GM21526 (cell line): ENCODE measurements around the gene SRGAP3.
A peak's percentile ranks its signal among the peaks of the same experiment; 100 is the strongest.

Source experiments
- ATAC-seq: cut with Tn5 transposase; IDR thresholded peaks from one replicate; pipeline ENCODE4 v1.9.1; 2021; ENCODE audit warnings: moderate library complexity; ENCODE audit not compliant: unreplicated experiment, low FRiP score

SRGAP3 gene

GRCh38 chr3:8981296-8981695, 268.1 kb downstream of the SRGAP3 start:
- no peak for ATAC-seq

DNA sequence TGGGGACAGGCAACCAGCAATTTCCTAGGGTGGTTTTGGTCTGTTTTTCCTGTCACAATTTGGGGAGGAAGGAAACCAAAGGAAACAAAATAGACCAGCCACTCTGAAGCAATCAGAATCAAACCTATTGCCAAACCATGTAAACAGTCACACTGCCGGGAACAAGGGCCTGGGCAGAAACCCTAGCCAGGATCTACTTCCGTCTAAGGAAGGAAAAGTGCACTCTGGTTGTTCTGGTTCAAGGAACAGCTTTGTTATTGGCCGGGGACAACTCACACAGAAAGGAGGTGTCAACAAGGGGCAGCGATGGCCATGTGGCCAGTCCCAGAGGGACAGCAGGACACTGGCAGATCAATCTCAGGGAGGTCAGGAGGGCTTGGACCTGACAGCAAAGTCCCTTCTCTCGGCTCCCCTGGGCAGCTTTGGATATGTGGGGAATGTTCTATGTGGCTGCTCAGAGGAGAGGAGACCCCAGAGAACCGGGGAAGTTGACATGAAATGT, 268.6 kb downstream of the SRGAP3 start:
- ATAC-seq: no peak

GRCh38 chr3:8979262-8979661, 270.2 kb downstream of the SRGAP3 start:
- no peak for ATAC-seq

GRCh38 chr3:8978551-8978950, 270.9 kb downstream of the SRGAP3 start:
- ATAC-seq: no peak

- ATAC-seq: no peak
These were observed 272.8 kb downstream of the SRGAP3 start for GRCh38 chr3:8976540-8977182.

GRCh38 chr3:8975081-8976020, 274.1 kb downstream of the SRGAP3 start:
- no peak for ATAC-seq

GRCh38 chr3:8974458-8974857, 275.0 kb downstream of the SRGAP3 start:
- ATAC-seq: no peak

- ATAC-seq: no peak
These were observed 276.8 kb downstream of the SRGAP3 start for GRCh38 chr3:8972639-8973038.

- peak; percentile 67 for ATAC-seq
These were observed 278.4 kb downstream of the SRGAP3 start for GRCh38 chr3:8970971-8971589.

GRCh38 chr3:8969241-8969640, 280.2 kb downstream of the SRGAP3 start:
- ATAC-seq: no peak

- no peak for ATAC-seq
These were observed 281.0 kb downstream of the SRGAP3 start for GRCh38 chr3:8968375-8968882.

GRCh38 chr3:8967553-8967952, 281.9 kb downstream of the SRGAP3 start:
- no peak for ATAC-seq

DNA sequence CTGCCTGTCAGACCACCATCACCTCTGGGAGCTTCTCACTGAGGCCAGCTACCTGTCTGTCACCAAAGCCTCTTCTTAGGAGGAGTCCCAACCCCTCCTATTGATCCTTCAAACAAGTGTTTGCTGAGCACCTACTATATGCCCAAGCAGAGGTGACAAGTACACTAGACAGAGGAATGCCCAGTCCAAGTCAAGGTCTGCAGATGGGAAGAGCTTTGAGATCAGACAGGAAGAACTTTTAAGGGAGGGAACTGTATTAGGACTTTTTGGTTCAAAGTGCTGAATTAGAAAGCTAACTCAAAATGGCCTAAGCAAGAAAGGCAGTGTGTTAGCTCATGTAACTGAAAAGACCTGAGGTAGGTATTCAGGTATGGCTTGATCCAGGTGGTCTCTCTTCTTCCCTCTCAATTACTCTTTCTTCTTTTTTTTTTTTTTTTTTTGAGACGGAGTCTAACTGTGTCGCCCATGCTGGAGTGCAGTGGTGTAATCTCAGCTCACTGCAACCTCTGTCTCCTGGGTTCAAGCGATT, 282.6 kb downstream of the SRGAP3 start:
- no peak for ATAC-seq

DNA sequence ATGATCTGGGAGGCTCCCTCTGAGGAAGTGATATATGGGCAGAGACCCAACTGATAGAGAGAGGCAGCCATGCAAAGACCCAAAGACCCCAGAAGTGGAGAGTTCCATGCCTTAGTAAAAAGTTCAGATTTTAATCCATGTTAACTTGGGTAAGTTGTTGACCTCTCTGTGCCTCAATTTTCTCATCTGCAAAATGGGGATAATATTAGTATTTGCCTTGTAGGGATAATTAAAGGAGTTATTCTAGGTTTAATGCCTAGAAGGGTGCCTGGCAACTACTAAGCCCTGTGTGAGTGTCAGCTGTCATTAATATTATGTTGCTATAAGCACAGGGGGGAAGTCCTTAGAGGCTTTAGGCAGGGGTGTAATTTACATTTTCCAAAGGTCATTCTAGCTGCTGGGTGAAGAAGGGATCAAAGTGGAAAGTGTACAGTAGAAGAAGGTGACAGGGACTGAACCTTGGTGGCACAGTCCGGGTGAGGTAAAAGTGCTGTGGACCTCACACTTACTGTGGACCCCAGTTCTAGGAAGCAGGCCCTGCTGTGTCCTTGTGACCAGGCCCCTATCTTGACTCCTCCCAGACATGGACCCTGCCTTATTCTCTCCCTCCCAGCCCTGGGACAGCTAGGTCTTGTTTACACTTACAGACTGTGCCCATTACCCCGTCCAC, 283.2 kb downstream of the SRGAP3 start:
- no peak for ATAC-seq

DNA sequence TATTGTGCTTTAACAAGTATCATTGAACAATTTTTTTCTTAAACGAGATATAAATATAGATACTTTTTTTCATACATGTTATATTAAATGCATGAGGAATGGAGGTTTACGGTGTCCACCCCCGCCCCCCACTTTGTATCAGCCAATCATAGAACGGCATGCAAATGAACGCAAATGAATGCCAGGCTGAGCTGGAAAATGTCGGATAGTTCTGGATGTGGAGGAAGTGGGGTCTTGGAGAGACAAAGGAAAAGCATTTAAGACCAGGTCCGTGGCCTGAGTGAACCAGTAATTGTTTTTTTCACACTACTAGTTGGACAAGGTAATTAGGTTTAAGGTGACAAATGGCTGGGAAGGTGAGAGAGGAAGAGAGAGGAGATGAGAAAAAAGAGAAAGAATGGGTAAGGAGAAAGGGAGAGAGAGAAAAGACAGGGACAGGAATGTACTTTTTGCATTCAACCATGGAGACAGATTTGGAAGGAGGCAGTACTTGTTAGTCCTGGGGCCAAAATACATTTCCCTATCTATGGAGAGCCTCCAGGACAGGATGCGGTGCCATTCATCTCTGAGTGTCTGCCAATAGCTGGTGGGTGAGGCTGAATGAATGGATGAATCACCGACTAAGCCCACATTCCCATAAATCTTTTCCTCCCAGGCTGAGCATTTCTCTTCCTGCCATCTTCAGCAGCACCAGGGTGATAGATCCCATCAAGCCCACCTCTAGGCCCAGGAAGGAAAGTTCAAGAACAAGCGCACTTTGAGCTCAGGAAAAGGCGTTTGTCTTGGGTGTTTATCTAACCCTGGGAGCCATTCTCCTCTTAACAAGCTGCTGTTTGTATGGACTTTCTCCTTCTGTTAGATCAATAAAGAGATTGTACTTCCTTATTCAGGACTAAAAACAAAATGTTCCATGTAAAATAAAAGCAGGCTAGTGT, 284.7 kb downstream of the SRGAP3 start:
- ATAC-seq: no peak

GRCh38 chr3:8963137-8963853, 286.2 kb downstream of the SRGAP3 start, which contains the start of gene RAD18:
TSS of gene RAD18 (minus strand) at chr3:8963472. CDS start at chr3:8963385, 87 bp downstream.
- ATAC-seq: peak; percentile 90

DNA sequence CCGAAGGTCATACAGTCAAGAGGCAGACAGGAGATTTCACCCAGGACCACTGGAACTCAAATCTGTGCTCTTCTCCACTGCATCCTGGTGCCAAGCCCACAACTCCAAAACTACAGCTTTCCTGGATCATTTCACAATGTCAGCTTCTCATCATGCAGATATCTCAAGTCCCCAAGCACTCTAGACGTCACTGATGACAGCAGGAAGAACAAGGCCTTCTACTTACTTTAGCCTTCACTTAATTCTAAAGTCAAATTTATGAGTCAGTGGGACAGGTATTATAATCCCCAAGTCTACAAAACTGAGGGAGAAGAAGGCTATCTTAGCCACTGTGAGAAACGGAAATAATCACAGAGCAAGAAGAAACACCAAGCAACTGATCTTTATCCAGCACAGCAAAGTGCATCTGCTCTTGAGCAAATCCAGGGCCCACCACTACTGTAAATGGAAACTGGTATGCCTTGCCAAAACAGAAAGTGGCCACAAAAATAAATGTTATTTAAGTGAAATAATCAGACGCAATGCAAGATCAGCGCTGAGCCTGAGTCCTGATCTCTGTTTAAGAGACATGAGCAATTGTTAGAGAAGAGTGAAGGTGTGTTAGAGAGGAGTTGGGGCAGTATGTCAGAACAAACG, 287.1 kb downstream of the SRGAP3 start:
- ATAC-seq: no peak

GRCh38 chr3:8959668-8960067, 289.8 kb downstream of the SRGAP3 start:
- ATAC-seq: no peak
